NOMO-1 treated with dmso at 0.1 percent for 144 hours (cell line): ENCODE data around the gene GALNT10.

Experiments
- DNase-seq: peaks from one replicate; lab custom pipeline; 2025; ENCODE audit not compliant: unreplicated experiment; lab: John Stamatoyannopoulos, UW

GALNT10 gene

DNA sequence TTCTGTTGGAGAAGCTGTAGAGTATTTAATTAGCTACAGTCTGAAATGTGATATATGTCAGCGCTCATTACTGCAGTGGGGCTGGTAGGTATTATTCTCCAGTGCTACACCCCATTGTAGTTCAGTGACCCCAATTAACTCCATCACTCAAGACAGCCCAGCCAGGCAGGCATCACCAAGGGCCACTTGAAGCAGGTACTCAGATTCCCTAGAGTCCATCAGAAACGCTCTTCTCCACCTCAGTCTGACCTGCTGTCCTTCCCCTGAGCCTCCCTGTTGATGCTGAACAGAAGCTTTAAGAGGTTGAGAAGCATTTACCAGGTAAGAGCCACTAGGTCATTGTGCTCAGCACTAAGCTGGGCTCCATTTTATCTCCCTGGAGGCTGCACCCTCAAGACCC is 71.8 kb downstream of the GALNT10 start:
- DNase-seq, result no peak

DNA sequence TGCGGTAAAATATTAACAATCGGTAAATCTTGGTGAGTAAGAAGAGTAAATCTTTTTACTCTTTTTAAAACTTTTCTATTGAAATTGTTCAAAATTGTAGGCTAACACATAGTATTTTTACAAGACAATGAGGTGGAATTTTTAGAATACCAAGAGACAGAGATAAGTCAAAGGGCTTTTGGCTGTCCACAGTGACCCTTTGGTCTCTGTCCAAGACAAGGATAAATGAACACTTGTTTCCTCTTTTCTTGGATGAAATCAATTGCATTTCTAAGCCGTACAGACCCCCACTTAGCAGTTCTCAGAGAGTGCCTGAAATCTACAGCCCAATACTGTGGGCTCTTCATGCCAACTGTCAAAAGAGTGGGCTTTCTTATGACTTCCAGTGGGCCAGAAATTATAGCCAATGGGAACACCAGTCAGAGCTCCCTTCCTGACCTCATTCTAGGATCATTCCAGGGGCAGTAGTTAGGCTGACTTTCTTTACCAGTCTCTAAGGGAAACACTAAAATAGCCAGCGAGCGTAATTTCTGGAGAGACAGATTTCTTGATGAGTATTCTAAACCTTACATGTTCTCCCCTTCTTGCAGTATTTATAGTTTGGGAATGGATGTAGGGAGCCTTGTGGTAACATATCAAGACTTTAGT is 74.1 kb downstream of the GALNT10 start:
- DNase-seq, result no peak

DNA sequence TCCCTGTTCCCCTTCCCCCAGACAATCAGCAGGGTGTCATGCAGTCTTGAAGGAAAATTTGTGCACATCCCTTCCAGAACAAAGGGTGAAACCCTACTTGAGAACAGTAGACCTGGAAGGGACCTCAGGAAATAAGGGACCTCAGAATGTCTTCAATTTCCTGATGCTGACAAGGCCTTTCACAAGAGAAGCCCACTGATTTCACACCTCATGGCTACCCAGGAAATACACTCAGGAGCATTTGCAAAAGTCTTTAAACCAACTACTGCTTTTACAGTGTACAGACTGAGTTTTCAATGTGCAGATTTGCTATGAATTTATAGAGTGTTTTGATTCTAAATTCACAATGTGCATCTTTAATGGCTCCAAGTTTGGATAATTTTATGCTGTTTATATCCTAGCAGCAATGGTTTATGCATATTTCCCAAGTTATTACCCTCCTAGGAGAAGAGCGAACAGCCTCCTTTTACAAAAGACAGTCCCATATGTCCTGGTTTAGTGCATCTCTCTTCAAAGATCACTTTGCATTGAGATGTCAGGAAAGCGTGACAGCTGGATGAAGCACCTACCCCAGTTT is 74.8 kb downstream of the GALNT10 start:
- no peak for DNase-seq

DNA sequence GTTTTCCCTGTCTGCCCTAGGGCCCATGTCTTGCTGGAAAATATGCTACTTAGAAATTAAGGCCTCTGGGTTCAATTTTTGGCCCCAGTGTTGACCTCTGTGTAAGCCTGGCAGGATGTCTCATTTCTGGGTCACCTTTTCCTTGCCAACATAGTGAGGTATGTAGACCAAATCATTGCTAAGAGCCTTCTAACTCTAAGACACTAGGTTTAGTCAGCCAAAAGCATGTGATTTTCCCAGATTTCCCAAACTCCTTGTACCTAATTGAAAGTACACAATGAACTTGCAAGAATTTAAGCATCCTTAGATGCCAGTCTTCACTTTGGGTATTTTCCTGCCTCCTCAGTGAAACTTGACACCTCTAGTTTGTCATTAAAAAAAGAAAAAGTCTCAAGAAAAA is 77.0 kb downstream of the GALNT10 start:
- no peak for DNase-seq

DNA sequence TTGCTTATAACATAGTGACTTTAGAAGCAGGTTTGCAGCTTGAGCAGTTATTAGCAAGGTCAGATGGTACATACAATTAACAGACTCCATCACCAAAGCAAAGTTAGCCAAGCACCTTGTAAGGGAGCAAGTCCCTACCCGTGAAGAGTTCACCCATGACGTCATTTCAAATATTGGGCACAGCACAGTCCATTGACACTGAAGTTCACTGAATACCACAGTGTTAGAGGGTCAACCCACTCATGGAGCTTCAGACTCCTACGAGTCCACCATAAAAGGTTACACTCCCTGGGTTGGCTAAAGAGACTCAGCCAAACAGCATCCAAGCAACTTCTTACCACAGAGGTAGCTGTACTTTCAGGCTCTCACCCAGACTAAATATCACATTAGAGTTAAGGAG is 77.5 kb downstream of the GALNT10 start:
- DNase-seq, result no peak

DNA sequence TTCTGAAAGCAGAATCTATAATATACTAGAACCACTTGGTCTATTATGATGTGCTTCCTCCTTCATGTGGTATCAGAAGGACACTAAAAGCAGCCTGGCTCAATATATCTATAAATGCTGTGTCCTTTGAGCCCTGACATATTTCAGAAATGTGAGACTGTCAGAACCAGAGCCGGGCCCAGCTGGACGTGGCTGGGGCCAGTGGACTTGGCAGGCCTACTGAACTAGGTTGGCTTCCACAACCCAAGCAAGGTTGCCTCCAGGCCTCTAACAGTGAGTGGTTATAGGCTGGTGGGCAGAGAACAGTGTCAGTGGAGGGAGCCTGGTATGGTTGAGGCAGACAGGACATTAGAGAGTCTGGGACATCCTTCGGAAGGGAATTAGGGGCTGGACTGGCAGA is 78.9 kb downstream of the GALNT10 start:
- DNase-seq, result no peak

DNA sequence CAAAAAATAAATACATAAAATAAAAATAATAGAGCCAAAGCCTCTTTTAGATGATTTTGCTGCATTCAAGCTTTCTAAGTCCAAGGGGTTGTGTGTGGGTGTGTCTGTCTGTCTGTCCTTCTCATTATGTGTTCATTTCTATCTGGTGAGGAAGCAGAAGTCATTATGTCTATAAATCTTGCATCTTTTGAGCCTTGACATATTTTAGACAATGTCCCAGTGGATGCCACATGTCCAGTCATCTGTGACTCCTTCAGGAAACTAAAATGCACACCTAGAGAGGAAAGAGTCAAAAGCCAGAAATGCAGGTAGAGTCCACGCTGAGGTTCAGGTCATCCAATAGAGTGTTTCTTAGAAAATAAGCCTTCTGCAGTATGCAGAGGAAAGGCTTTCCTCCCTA is 80.9 kb downstream of the GALNT10 start:
- DNase-seq, result no peak

DNA sequence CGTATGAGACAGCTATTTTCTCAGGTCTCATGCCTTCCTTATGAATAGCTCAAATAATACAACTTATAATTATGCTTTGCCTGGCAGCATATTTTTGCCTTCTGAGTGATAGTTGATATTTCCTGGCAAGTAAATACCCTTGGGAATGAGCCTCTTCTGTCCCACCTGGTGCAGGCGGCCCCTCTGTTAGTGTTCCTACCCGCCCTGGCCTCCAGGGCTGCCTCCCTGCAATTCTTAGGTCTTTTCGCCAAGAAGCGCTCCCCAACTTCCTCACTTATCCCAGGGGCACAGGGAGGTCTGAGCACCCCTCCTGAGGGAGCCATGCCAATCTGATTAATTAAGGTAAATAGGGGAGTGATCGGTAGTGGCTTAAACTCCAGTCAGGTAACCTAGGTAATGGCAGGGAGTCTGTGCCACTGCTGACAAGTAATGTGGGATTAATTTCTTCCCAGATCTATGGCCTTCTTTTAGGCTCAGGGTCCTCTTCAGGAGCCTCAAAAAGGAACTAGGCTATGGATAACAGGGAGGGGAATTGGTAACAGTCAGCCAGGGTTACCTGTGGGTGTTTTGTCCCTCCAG is 81.5 kb downstream of the GALNT10 start:
- DNase-seq, result no peak

DNA sequence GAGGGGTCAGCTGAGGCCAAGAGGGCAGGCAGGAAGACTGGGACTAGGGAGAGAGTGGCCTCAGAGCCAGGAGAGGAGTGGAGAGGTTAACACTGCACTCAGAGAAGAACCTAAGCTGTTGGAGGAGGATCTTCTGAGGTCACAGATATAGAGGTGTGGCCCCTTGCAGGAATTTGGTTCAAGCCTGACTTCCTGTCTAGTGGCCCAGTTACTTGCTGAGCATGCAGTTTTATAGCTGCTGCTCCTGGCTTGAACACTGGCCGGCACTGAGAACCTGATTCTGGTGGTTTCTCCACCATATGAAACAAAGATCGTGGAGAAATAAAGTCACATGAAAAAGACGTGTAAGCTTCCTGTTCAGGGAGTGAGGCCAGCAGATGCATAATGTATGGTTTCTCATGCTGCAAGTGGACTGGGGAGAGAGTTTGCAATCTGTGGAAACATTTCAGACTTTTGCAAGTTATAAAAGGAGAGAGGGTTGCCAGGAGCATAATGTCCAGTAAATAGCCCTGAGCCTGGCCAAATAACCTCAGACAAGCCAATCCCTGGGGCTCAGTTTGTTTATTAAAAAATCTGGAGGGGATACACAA is 82.6 kb downstream of the GALNT10 start:
- no peak for DNase-seq

DNA sequence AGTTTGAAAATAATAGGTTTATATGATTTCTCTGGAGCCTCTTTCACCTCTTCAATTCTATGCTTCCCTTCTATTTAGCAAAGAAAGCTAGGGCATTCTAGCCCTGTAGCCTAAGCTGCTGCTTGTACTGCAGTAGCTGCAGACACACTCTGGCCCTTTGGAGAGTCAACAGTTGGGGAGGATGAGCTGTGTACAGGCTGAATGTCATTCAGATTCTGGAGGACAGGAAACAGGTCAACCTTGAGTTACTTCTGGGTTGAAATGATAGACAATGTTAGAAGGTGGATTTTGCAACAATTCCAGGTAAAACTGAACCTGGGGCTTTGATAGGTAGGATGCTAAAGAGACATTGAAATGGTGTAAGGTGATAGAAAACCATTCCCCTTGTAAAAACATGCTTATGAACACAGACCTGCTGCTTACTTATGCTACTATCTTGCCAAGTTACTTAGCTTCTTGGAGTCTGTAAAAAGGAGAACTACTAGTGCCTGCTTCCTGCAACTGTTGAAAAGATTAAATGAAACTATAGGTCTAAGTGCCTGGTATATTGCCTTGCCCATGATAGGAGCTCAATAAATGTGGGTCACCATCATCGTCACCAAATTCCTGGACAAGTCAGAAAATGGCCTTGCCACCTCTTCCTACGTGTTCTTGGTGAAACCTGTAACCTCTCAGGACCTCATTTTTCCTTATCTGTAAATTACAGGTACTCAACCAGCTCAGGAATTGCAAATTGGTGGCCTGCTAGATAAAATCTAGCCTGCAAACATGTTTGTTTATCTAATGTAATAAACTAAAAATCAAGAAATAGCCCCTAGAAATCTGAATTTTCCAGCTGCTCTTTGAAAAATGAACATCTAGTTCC is 83.7 kb downstream of the GALNT10 start:
- no peak for DNase-seq

DNA sequence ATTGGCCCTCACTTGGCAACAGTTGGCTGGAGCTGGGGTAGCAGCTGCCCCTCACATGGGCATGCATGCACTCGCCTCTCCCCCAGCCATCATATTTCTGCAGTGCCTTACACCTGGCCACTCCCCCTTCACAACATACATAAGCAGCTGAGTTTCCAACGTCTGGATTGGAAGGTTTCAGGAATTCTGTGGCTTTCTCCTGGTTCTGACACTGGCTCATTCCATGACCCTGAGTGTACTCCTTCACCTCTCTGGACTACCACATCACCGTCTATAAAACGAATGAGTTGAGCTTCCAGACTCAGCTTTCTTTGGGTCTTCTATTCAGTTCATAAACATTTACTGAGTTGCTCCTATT is 84.3 kb downstream of the GALNT10 start:
- no peak for DNase-seq

DNA sequence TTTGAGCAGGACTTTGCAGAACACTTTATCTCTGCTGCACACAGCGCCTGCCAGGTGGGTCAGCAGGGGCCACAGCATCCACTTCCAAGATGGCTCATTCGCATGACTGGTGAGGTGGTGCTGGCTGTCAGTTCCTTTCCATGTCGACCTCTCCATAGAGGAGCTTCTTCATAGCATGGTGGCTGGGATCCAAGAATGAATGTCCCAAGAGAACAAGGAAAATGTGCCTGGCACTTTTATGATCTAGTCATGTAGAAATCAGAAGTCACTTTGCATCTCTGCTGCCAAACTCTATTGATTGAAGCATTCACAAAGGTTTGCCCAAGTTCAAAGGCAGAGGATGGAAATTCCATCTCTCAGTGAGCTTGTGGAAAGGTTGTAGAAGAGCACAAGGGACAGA is 85.0 kb downstream of the GALNT10 start:
- no peak for DNase-seq

DNA sequence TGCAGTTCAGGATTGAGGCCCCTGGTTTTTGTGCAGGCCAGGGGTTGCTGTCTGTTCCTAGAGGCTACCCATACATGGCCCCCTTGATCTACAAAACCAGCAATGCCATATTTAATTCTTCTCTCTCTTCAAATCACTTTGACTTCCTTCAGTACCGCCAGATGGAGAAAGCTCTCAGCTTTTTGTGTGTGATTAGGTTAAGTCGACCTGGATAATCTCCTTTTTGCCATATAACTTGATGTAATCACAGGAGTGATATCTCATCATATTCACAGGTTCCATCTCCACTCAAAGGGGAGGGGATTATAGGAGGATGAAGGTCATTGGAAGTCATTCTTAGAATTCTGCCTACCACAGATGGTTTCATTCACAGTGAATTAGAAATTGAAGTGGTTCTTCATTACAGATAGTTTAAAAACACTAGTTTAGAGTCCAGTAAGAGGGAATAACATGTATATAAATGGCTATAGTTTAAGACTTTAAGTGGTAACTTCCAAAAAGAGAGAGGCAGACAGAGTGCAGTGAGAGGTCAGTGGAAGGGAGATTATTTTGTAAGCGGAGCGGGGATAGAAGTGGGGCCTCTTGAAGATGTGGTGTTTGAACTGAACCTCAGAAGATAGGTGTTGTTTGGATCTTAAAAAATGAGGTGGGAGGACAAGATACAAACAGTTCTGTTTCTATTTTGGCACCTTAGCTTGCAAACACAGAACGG is 85.9 kb downstream of the GALNT10 start:
- no peak for DNase-seq

DNA sequence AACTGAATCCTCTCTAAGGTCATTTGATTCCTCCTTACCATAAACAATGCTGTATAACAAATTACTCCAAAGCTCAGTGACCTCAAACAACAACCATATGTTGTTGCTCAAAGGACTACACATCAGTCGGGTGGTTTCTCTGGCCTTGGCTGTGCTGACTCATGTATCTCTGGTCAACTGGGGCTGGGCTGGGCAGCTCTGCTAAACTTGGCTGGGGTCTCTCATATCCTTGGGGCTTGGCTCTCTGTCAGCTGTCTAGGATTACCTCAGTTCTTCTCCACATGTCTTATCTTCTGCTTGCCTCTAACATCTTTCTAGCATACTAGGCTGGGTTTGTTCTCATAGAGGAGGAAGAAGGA is 86.4 kb downstream of the GALNT10 start:
- no peak for DNase-seq

DNA sequence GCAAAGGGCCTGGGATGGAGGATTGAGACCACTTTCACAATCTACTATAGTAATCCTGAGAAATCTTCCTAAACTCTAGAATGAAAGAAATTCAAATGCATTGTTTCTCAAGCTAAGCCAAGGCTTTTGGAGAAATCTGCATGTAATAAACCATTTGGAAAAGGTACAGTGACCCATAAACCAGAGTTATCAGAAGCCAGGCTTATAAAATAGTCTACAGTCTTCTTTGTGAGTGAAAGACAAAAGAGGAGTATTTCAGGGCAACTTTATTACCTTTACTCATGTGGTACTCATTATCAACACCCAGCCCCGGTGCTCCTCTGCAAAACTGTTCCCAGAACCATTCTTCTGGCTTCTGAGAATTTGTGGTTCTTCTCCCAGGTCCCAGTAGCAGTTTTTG is 87.0 kb downstream of the GALNT10 start:
- DNase-seq, result no peak

DNA sequence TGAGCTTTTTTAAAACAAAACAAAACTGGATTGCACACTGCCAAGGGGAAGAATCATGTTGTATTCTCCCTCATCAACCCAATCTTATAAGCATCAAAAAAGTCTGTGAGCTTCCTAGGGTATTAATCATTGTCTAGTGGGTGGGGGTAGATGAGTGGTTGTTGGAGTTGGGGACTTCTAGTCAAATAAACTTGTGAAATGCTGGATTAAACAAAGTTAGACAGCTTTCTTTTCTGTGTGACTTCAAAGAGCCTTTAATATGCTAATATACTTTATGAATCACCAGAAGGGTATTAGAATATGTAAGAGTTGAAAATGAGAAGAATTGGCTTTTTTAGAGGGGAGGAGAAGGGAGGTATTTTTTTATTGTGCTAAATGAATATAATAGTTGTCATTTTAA is 87.7 kb downstream of the GALNT10 start:
- DNase-seq, result no peak

DNA sequence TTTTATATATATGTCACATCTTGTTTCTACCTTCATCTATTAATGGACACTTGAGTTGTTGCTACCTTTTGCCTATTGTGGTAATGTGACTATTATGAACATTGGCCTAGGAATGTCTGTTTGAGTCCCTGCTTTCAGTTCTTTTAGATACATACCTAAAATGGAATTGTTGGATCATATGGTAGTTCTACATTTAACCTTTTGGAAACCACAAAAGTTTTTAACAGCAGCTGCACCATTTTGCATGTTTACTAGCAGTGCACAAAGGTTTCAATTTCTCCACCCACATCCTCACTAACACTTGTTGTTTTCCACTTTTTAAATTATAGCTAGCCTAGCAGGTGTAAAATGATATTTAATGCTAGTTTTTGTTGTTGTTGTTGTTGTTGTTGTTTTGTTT is 88.4 kb downstream of the GALNT10 start:
- no peak for DNase-seq

DNA sequence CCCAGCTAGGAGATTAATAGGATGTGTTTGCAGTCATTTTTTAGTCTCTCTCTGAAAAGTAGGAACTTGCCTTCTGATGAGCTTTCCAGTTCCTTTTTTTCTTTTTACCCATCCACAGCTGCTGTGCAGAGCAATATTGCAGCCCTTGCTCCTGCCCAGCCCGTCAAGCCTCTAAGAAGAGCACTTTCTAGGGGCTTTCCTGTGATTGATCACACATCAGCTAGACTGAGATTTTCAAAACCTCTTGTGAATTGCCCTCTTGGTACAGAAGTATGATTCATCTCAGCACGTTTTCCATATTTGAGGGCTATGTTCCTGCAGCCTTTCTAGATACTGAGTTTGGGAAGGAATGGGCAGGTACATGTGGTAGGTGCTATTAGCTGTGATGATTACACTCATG is 93.9 kb downstream of the GALNT10 start:
- DNase-seq, result peak; percentile 37

DNA sequence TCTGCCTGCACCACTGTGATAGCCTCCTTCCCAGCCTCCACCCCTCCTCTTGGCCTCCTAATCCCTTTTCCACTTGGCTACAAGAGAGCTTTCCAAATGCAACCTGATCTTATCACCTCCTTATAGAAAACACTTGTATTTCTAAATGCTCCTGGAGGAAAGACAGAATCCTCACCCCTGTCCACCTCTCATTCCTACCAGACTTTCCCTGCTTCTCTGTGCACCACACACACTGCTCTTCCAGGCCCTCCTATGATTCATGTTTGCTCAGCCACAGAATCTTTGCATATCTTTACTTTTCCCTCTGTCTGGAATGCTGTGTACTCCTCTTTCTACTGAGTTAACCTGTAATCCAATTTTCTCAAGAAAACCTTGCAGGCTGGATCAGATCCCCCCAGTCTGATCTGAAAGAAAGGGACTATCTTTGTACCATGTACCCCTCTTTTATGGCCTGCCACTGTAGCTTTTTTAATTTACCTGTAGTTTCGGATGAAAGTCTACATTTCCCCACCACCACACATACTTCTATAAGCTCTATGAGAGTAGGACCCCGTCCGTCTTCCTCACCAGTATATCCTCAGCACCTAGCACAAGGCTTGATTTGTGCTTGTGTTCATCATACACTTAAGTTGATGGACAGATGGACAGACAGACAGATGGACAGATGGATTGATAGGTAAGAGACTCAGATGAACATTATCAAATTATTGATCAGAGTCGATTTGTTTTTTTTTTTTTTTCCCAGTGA is 95.3 kb downstream of the GALNT10 start:
- no peak for DNase-seq

DNA sequence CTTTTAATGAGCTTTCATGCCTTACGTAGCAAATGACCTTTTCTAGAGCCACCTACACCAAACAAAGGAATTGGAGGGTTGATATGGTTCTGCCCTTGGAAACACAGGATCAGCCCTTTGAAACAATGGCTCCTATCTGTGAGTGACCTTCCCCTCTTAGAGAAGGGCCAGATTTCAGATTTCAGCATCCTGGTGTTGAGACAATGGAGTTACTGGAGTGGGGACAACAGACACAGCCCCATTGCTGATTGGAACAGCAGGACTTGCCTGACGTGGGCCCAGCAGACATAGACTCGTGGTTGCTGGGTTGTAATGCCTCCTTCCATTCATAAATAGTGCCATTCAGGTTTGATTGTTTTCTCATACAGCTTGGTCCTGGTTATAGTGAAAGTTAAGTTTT is 96.0 kb downstream of the GALNT10 start:
- no peak for DNase-seq
